GM19395 (cell line): Measurements from ENCODE around the gene LIFR.
"Not testable (repeated sequence)": the region's sequence is repeated elsewhere in the genome, so short reads cannot be mapped to it uniquely, and the experiment has no call there.

Source experiments
- ATAC-seq: cut with Tn5 transposase; IDR thresholded peaks from one replicate; pipeline ENCODE4 v1.9.1; 2021; ENCODE audit warnings: mild to moderate bottlenecking, moderate library complexity; ENCODE audit not compliant: unreplicated experiment

LIFR gene

DNA sequence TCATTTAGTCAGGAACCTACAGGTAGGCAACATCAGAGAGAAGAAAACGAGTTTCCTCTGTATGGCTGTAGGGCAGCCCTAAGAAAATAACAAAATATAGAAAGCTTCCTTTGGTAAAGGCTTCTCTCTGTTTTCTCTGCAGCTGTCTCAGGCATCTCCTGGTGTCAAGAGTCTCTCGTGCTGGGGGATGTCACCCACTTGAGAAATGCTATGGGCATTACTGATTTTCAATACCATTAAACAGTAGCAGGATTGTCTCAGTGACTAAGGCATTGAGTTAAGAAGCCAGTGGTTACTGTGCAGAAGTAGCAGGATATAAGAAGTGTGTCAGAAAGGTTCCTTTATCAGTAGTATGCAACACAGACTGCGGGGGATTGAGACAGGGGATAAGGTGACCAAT, 32.4 kb downstream of the LIFR start:
- ATAC-seq, result no peak

DNA sequence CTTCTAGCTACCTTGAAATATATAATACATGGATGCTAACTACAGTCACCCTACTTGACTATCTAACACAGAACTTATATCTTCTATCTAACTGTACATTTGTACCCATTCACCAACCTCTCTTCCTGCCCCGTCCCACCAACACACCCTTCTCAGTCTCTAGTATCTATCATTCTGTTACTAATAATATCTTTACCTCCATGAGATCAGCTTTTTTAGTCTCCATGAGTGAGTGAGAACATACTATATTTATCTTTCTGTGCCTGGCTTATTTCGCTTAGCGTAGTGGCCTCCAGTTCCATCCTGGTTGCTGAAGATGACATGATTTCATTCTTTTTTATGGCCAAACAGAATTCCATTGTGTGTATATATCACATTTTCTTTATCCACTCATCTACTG, 37.0 kb downstream of the LIFR start:
- no peak for ATAC-seq

DNA sequence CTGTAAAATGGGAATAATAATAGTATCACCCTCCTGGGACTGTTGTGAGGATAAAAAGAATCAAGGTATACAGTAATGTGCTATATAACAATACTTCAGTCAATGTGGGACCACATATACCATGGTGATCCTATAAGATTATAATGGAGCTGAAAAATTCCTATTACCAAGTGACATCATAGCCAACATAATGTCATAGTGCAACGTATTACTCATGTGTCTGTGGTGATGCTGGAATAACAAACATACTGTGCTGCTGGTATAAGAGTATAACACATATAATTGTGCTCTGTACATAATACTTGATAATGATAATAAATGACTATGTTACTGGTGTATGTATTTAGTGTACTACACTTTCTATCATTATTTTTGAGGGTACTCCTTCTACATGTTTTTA, 38.1 kb downstream of the LIFR start:
- no peak for ATAC-seq

DNA sequence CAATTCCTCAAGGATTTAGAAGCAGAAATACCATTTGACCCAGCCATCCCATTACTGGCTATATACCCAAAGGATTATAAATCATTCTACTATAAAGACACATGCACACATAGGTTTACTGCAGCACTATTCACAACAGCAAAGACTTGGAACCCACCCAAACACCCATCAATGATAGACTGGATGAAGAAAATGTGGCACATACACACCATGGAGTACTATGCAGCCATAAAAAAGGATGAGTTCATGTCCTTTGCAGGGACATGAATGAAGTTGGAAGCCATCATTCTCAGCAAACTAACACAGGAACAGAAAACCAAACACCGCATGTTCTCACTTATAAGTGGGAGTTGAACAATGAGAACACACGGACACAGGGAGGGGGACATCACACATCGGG, 39.8 kb downstream of the LIFR start:
- ATAC-seq, result not testable (repeated sequence)

DNA sequence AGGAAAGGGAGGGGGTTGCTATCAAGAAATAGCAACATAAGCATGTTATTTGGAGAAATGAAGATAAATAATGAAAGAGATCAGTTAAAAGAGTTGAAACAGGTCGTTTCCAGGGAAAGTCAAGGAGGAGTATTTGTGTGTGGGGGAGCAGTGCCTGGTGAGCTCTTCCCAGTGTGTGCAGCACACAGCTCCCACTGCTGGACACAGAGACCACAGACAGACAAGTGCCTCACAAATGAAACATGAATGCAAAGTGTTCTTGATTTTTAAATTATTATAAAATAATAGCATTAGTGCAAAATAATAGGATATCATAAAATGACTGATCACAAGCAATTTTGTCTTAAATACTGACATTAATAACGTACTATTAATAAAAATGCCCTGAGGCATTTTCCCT, 40.8 kb downstream of the LIFR start:
- ATAC-seq, result no peak

DNA sequence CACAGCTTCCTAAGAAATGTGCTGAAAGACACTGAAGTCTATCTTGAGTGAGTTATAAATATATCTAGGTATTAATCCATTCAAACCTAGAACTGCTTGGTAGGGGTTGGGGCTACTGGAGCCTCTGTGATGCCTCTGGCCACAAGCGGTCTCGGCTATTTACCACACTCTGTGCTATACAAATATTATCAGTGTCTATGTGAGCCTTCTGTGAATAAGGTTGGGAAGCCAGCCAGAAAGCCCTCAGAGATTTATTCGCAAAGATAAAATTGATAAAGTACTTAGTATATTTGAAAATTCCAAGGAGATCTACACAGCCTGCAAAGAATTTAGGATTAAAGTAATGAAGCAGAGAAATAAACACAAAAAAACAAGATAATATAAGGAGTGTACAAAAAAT, 41.4 kb downstream of the LIFR start:
- no peak for ATAC-seq

DNA sequence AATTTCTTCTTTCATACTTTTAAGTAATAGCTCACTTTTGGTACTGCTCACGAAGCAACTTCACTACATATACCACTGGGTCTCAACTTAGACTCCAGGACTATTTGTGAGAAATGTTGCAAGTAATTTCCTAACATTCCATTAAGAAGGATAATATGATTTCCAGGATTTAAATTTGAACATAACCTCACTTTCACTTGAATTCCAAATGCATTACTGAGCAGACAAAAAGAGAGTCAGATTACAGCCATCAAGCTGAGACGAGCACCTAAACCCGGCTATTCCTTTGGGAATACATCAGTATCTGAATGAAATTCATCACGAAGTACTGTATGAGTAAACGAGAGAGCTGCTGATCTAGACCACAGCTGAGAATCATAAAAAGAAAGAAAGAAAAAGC, 47.3 kb downstream of the LIFR start:
- ATAC-seq, result no peak

DNA sequence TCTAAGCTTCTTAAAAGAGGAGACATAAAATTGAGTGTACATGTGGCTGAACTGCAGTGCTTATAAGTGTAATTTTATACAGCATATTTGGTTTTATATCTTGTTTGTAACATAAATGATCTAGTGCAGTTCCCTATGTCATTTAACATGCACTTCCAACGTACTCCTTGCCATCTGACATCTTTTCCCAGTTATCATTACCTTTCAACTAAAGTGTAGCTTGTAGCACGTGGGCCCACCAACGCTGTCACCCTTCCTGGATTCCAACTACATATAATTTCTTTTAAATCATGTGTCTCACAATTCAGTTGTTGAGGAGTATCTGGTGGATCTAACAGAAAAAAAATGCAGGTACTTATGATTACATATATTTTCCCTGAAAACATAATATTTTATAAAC, 50.1 kb downstream of the LIFR start:
- no peak for ATAC-seq

DNA sequence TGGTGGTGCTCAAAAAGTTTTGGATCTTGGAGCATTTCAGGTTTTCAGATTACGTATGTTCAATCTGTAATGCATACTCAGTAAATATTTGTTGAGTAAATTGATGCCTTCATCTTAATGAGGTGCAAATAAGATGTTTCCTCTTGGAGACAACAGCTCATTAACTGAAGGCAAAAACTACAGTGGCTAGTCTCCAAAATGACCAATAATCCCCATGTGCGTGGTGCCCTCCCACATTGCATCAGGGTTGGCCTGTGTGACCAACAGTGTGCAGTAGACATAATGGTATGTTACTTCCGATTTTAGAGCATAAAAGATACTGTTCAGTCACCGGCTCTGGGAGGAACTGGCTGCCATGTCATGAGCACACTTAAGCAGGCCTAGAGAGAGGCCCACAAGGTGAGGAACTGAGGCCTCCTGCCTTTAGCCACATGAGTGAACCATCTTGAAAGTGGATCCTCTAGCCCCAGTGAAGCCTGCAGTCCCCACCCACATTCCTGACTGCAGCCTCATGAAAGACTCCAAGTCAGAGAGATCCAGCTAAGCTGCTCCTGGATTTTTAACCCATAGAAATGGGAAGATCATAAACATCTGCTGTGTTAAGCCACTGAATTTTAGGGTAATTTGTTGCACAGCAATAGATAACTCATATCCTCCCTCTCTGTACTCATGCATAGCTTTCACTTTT, 55.7 kb downstream of the LIFR start:
- ATAC-seq, result no peak

DNA sequence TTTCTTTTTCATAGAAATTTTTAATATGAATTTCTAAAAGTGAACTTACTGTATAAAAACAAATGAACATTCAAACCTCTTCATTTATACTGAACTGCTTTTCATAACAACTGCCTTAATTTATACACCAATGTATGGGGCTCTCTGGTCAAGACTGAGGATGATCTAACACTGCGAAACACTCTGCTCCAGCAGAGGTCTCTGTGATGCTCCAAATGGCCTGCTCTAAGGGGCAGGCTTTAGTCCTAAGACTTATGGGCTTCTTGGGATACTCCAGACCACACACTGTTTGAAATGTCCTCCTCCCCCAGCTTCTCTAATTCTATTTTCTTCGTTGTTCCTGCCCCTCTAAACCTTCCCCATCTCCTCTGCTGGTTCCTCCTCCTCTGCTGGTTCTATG, 58.5 kb downstream of the LIFR start:
- no peak for ATAC-seq

DNA sequence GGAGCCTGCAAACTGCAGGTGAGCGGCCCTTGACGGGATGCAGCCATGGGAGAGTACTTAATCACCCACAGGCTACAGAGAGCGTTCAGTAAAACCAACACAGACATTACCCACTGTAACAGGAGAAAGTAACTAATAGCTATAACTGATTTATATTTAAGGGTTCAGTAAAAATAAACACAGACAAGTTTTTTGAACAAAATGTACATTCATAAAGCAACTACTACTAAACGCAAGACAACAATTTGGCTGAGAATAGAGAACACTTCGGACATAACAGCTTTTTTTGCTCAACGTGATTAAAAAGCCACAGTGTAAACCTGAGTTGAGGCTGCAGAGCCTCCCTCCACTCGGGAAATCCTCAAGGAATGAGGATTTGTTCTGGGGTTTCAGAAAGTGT, 61.7 kb downstream of the LIFR start:
- ATAC-seq, result no peak

DNA sequence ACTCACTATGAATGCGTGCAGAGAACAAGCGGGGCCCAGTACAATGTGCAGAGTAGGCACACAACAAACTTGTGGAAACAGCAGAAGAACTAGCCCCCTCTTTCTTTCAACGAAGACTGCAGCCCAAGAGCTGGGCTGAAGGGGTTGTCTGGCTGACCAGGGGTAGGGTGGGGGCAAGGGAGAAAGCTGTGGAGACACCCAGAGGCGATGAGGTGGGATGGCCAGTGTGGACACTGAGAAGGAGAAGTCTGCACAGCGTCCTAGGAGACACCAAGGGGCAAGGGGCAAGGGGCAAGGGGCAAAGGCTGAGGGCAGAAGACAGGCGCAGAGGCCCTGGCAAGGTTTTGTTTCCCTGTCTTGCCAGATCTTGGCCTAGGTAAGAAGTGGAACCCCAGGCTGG, 62.3 kb downstream of the LIFR start:
- ATAC-seq, result no peak

DNA sequence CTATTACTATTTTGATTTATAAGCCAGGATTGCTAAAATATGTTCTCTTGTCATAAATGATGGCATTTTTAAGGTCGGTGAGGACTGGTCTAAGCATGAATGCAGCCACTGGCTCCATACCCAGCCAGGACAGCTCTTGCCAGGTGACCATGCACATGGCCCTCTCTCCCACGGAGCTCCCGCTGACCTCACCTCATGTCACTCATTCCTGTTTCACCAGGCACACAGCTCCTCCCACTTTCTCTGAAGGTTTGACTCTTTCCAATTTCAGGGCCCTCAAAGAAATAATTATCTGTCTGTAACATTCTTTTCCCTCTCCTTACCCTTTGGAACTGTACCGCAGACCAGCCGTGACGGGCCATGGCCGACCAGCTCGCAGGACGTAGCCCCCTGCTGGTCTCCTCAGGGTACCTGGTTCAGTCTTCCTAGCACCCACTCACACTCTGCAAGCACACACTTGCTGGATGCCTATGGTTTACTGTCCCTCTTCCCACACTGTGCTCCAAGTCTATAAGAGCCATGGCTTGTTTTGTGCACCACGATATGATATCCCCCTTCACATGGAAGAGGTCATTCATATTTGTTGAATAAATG, 72.5 kb downstream of the LIFR start:
- no peak for ATAC-seq

DNA sequence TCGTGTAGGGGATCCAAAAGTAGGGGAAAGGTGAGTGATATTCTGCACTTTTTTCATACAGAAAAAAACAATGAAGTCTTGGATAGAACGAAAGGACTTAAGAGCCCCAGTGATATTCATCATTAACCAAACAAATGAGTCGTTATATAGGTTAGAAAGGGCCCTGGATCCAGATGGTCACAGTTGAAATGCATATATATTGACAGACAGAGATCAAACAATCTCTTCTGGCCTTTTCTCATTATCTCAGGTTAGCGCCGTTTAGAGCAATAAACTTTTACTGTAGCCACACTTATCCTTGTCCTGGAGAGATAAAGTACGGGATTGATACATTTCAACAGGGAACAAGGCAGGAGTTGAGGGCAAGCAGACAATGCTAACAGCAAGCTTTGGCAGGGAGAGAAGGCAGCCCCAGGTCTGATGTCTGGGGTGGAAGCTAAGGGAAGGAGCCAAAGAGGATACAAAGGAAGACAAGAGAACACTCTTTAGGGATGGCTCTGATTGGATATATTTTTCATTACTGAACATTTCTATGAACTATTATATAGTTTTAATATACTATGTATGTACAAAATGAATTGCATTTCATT, 77.0 kb downstream of the LIFR start:
- ATAC-seq, result no peak

DNA sequence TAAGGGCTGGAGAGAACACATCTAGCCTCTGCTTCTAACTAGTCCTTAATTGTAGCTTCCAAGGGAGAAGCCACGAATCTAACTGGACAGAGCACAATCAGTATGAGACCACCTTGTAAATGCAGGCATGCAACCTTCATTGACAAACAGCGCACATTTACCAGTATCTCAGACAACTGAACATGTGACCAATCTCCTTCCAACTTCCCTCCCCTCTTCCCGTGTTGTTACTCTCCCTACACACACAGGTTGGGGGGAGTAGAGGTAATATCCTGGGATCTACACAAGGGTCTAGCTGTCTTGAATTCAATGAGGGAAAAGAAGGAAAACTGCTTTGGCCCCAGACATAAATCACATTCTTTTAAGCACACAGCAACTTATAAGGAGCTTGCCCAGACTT, 77.6 kb downstream of the LIFR start:
- no peak for ATAC-seq

DNA sequence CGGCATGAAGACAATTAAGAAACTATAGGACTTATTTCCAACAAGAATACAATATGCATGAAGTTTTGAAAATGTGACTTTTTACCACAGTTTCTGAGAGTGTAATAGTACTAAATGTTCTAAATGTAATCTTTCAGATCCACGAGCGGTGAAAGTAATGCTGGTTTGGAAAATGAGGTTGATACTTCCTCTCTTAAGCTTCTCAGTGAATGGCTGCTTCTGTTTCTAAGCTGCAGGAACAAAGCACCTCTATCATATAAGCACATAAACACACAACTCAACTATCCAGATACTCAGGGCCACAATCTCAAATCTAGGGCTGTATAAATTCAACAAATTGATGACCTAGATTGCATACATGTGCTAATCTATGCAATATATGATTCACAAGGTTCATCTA, 78.3 kb downstream of the LIFR start:
- ATAC-seq, result no peak

DNA sequence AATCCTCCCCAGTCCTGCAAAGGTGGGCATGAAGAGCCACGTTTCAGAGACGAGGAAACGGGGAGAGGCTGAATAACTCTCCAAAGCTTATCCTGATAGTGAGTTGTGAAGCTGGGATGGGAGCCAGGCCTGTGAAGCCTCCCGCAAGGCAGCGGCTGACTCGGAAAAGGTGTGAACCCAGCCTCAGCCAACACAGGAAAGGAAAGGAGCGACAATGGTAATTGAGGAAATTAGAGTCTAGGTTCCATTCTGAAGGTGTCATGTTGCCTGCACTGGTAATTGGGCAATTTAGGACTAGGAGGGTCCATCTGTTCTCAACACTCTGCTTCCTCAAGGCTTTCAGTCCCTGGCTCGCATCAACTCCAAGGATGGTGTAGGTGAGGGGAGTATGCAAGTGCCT, 83.4 kb downstream of the LIFR start:
- ATAC-seq, result no peak

DNA sequence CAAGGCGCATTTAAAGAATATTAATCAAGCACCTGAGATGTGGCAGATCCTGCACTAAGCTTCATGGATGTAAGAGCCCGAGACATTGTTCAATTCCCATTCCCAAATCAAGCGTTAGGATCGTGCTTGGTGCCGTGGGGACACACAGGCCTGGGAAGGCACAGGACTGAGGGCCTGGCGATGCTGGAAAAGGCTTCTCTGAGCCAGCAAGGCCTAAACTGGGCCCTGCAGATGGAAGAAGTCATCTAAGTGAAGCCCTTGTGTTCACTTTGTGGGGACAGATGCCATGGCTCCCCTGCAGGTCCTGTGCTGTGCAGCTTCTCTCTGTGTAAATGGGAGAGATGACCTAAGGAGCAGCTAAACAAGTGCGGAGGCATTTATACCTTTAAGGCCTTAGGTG, 83.9 kb downstream of the LIFR start:
- ATAC-seq, result no peak

DNA sequence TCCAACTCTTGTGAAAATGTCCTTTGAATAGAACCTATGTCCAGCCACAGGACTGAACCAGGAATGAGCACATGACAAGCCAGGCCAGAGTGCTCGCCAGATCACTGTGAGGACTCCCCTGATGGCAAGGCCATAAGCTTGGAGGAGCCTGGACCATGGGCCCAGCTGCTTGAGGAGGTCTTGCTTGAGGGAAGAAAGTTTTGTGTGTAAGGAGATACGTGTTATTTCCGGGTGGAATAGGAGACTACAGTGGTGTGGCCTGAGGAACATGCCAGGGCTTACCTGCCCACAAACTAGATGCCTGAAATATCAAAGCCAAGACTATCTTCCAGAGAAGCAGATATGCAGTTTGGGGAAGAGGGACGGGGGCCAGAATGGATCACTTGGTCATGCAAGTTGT, 84.7 kb downstream of the LIFR start:
- ATAC-seq, result no peak

DNA sequence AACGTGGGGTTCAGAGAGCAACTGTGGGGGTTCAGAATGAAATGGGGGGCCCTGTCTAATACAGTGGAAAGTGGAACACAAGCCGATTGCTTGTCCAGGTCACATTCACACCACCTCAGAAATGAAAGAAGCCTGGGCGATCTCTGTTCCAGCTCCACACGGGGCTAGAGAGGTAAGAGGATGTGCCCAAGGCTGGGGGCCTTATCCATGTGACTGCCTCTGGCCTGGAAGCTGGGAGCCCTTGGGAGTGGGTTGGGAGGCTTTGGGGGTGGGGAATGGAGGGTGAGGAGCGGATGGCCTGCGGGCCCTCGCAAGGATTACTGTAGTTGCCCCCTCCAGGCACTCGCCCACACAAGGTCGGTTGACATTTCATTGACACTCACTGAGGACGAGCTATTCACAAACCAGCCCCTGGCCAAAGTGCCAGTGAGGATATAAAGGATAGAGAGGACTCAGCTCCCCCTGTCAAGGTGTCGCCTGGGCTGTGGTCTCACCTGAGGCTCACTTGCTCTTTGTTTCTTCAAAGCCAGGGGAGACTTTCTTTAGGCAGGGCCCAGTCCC, 86.7 kb downstream of the LIFR start:
- no peak for ATAC-seq

DNA sequence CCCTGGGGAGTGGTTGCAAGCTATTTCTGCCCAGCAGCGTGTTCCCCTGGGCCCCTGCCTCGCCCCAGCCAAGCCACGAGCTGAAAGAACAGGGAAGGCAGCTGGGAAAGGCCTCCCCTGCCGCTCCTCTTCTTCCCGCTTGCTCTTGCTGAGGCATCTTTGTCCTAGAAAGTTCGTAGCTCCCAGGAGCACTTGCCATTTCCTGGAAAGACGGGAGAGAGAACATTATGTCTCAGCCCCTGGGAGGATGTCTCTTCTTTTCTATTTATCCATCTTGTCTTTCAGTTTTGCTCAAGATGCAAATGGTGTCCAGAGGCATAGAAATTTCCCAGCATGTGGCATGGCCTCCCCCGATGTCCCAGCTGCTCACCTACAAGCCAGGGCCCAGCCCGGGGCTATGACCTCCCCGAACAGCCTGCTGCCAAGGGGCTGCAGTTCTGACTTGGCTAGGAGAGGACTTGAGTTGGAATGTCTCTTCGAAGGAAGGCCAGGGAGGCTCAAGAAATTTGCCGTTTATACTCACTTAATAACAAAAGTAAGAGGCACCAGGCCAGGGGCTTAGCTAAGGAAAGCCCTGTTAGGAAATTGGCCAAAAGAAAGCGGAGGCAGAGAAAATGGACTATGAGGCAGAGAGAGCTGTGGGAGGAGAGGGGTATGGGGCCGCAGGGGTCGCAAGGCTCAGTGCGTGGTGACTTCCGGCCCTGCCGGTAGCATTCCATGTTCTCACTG, 87.3 kb downstream of the LIFR start:
- no peak for ATAC-seq

DNA sequence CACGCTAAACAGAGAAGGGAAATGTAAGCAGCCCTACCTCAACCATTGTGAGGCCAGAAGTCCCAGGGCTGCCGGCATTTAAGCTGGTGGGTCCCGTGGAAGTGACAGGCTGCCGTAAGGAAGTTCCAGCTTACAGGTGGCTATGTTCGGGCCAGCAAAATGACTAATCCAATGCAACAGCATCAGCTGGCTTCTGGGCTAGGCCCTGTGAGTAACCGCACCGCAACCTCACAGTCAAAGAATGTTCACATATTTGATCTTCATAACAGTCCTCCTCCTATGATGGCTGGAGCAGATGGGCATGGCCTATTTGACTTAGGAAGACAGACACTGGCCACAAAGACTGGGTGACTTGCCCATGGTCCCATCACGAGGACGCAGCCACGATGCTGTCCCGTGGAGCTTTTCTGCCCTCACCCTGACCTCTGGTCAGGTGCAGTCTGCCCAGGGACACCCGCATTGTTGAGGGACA, 88.2 kb downstream of the LIFR start:
- ATAC-seq, result no peak
